Tibial nerve (tissue), 3 donors: ENCODE measurements around the gene DENND2A.

ENCODE experiments used
- CTCF ChIP-seq, 5 experiments: fragments of 200-600 bp in 3 of 5; fragments of 450-650 bp in 2 of 5; sonication (generic) in 3 of 5; IDR thresholded peaks; one replicate each; pipeline ENCODE4 v1.5.1; 2016 to 2019; ENCODE audit warnings: antibody characterized with exemption in 5 of 5, mild to moderate bottlenecking in 3 of 5, moderate library complexity in 2 of 5
- POLR2A ChIP-seq, 2 donors: fragments of 450-650 bp; IDR thresholded peaks; one replicate each; pipeline ENCODE4 v1.6.1; 2017; ENCODE audit warnings: antibody characterized with exemption in 2 of 2, mild to moderate bottlenecking in 2 of 2, moderate library complexity in 2 of 2

- TF ChIP-seq POLR2A (IDR thresholded peaks at IDR 0.05) (no peak), CTCF (IDR thresholded peaks at IDR 0.05) (no peak)
Observed at GRCh38 chr7:140484951-140485499, 155.6 kb downstream of the DENND2A start.
